HEK293 (cell line): ENCODE results near the gene PHF5A.

Experiments
- CTCF ChIA-PET: fragments of 350-600 bp; formaldehyde crosslinking; extraction: SDS; loops from one replicate; lab custom pipeline; 2021; ENCODE audit warnings: antibody characterized with exemption; lab: Yijun Ruan, JAX
- POLR2A ChIA-PET: fragments of 300-600 bp; formaldehyde crosslinking; extraction: SDS; loops from one replicate; lab custom pipeline; 2020; ENCODE audit warnings: antibody characterized with exemption, inconsistent platforms; lab: Yijun Ruan, JAX
- H3K27ac ChIP-seq: fragments of 200-500 bp; sonication (Bioruptor generic); 2 replicates; pipeline ENCODE4 v1.5.1; 2014; ENCODE audit warnings: low read depth, low read length, control low read depth, inconsistent platforms; ENCODE audit errors: extremely low read depth
- H3K36me3 ChIP-seq, 2 experiments: fragments of 200-500 bp in 1 of 2; sonication (Bioruptor generic) in 1 of 2; 1 replicate in 1 of 2; 2 replicates in 1 of 2; pipeline ENCODE4 v1.5.1; 2014 to 2017; ENCODE audit warnings: inconsistent platforms in 2 of 2, low read length in 2 of 2; ENCODE audit not compliant: control insufficient read depth in 2 of 2, insufficient read depth in 1 of 2
- H3K4me1 ChIP-seq: fragments of 200-500 bp; sonication (Bioruptor generic); 2 replicates; pipeline ENCODE4 v1.5.1; 2014; ENCODE audit warnings: mild to moderate bottlenecking, low read length, inconsistent platforms; ENCODE audit not compliant: control insufficient read depth, insufficient read depth
- H3K4me3 ChIP-seq: 2 replicates; pipeline ENCODE4 v1.5.1; 2011; ENCODE audit warnings: low read depth, mild to moderate bottlenecking, control low read depth, low read length, moderate library complexity
- H3K9me3 ChIP-seq: fragments of 200-500 bp; sonication (Bioruptor generic); 2 replicates; pipeline ENCODE4 v1.5.1; 2014; ENCODE audit warnings: low read depth, low read length, inconsistent platforms; ENCODE audit not compliant: control insufficient read depth, insufficient read depth
- EGR2 ChIP-seq: fragments of 450-650 bp; formaldehyde crosslinking; IDR thresholded peaks from 2 replicates; pipeline ENCODE4 v1.5.1; 2016; ENCODE audit warnings: low read depth, missing biosample characterization, missing genetic modification characterization
- GLIS1 ChIP-seq: fragments of 450-650 bp; formaldehyde crosslinking; IDR thresholded peaks from 2 replicates; pipeline ENCODE4 v1.5.1; 2016; ENCODE audit warnings: missing biosample characterization, missing genetic modification characterization
- GLIS2 ChIP-seq: fragments of 450-650 bp; formaldehyde crosslinking; IDR thresholded peaks from 2 replicates; pipeline ENCODE4 v1.5.1; 2016; ENCODE audit warnings: missing biosample characterization, missing genetic modification characterization
- RBAK ChIP-seq: fragments of 450-650 bp; formaldehyde crosslinking; IDR thresholded peaks from 2 replicates; pipeline ENCODE4 v1.5.1; 2016; ENCODE audit warnings: missing biosample characterization, missing genetic modification characterization
- REPIN1 ChIP-seq: fragments of 450-650 bp; formaldehyde crosslinking; IDR thresholded peaks from 2 replicates; pipeline ENCODE4 v1.5.1; 2017; ENCODE audit warnings: missing biosample characterization, missing genetic modification characterization, low read depth
- ZBTB21 ChIP-seq: fragments of 450-650 bp; formaldehyde crosslinking; IDR thresholded peaks from 2 replicates; pipeline ENCODE4 v1.5.1; 2017; ENCODE audit warnings: missing biosample characterization, missing genetic modification characterization
- ZBTB7A ChIP-seq: fragments of 450-650 bp; formaldehyde crosslinking; IDR thresholded peaks from 2 replicates; pipeline ENCODE4 v1.5.1; 2016; ENCODE audit warnings: low read depth, missing biosample characterization, missing genetic modification characterization
- ZFP37 ChIP-seq: fragments of 450-650 bp; formaldehyde crosslinking; IDR thresholded peaks from 2 replicates; pipeline ENCODE4 v1.5.1; 2016; ENCODE audit warnings: missing biosample characterization, missing genetic modification characterization
- ZNF10 ChIP-seq: fragments of 450-650 bp; formaldehyde crosslinking; IDR thresholded peaks from 2 replicates; pipeline ENCODE4 v1.5.1; 2017; ENCODE audit warnings: missing biosample characterization, missing genetic modification characterization
- ZNF121 ChIP-seq: fragments of 450-650 bp; formaldehyde crosslinking; IDR thresholded peaks from 2 replicates; pipeline ENCODE4 v1.5.1; 2016; ENCODE audit warnings: missing biosample characterization, missing genetic modification characterization
- ZNF211 ChIP-seq: fragments of 450-650 bp; formaldehyde crosslinking; IDR thresholded peaks from 2 replicates; pipeline ENCODE4 v1.5.1; 2016; ENCODE audit warnings: low read depth, missing biosample characterization, missing genetic modification characterization
- ZNF266 ChIP-seq: fragments of 450-650 bp; formaldehyde crosslinking; IDR thresholded peaks from 2 replicates; pipeline ENCODE4 v1.5.1; 2016; ENCODE audit warnings: missing biosample characterization, missing genetic modification characterization, low read depth
- ZNF274 ChIP-seq, 2 experiments: fragments of 200-500 bp in 1 of 2; fragments of 450-650 bp in 1 of 2; sonication (Bioruptor generic) in 1 of 2; formaldehyde crosslinking in 1 of 2; IDR thresholded peaks; 2 replicates each; pipeline versions ENCODE4 v1.5.1 to v1.6.1; 2014 to 2016; ENCODE audit warnings: borderline replicate concordance in 1 of 2, inconsistent platforms in 1 of 2, low read length in 1 of 2, missing biosample characterization in 1 of 2, missing genetic modification characterization in 1 of 2
- ZNF341 ChIP-seq: fragments of 450-650 bp; formaldehyde crosslinking; IDR thresholded peaks from 2 replicates; pipeline ENCODE4; 2016; ENCODE audit warnings: low read depth, missing biosample characterization, missing genetic modification characterization
- ZNF473 ChIP-seq: fragments of 450-650 bp; formaldehyde crosslinking; IDR thresholded peaks from 2 replicates; pipeline ENCODE4 v1.5.1; 2017; ENCODE audit warnings: missing biosample characterization, missing genetic modification characterization
- ZNF48 ChIP-seq: fragments of 450-650 bp; formaldehyde crosslinking; IDR thresholded peaks from 2 replicates; pipeline ENCODE4 v1.5.1; 2016; ENCODE audit warnings: missing biosample characterization, missing genetic modification characterization
- ZNF510 ChIP-seq: fragments of 450-650 bp; formaldehyde crosslinking; IDR thresholded peaks from 2 replicates; pipeline ENCODE4 v1.5.1; 2018; ENCODE audit warnings: mild to moderate bottlenecking, missing genetic modification characterization, missing biosample characterization; ENCODE audit not compliant: insufficient replicate concordance
- ZNF561 ChIP-seq: fragments of 450-650 bp; IDR thresholded peaks from 2 replicates; pipeline ENCODE4 v1.5.1; 2018; ENCODE audit warnings: missing biosample characterization, missing genetic modification characterization, borderline replicate concordance
- ZNF596 ChIP-seq: fragments of 450-650 bp; IDR thresholded peaks from 2 replicates; pipeline ENCODE4 v1.5.0; 2018; ENCODE audit warnings: missing biosample characterization, mild to moderate bottlenecking, missing genetic modification characterization, moderate library complexity
- ZNF664 ChIP-seq: fragments of 450-650 bp; formaldehyde crosslinking; IDR thresholded peaks from 2 replicates; pipeline ENCODE4 v1.5.1; 2016; ENCODE audit warnings: missing biosample characterization, missing genetic modification characterization
- ZNF707 ChIP-seq: fragments of 450-650 bp; formaldehyde crosslinking; IDR thresholded peaks from 2 replicates; pipeline ENCODE4 v1.5.1; 2016; ENCODE audit warnings: missing biosample characterization, missing genetic modification characterization
- ZNF830 ChIP-seq: fragments of 450-650 bp; IDR thresholded peaks from 2 replicates; pipeline ENCODE4 v1.5.0; 2018; ENCODE audit warnings: missing biosample characterization, missing genetic modification characterization, low read depth, mild to moderate bottlenecking, moderate library complexity
- ZNF843 ChIP-seq: fragments of 450-650 bp; formaldehyde crosslinking; IDR thresholded peaks from 2 replicates; pipeline ENCODE4 v1.5.1; 2016; ENCODE audit warnings: missing biosample characterization, missing genetic modification characterization
- TF ChIP-seq, protein P1 (sequence below): fragments of 450-650 bp; formaldehyde crosslinking; IDR thresholded peaks from 2 replicates; pipeline ENCODE4 v1.5.1; 2016; ENCODE audit warnings: missing biosample characterization, missing genetic modification characterization
- TF ChIP-seq, protein P2 (sequence below): fragments of 450-650 bp; formaldehyde crosslinking; IDR thresholded peaks from 2 replicates; pipeline ENCODE4 v1.5.1; 2016; ENCODE audit warnings: missing biosample characterization, missing genetic modification characterization
- TF ChIP-seq, protein P3 (sequence below): fragments of 450-650 bp; formaldehyde crosslinking; IDR thresholded peaks from 2 replicates; pipeline ENCODE4 v1.5.1; 2016; ENCODE audit warnings: missing biosample characterization, missing genetic modification characterization
- TF ChIP-seq, protein P4 (sequence below): fragments of 450-650 bp; formaldehyde crosslinking; IDR thresholded peaks from 2 replicates; pipeline ENCODE4 v1.5.1; 2016; ENCODE audit warnings: missing biosample characterization, missing genetic modification characterization
- TF ChIP-seq, protein P5 (sequence below): fragments of 450-650 bp; formaldehyde crosslinking; IDR thresholded peaks from 2 replicates; pipeline ENCODE4 v1.5.1; 2016; ENCODE audit warnings: missing biosample characterization, missing genetic modification characterization
- TF ChIP-seq, protein P6 (sequence below): fragments of 450-650 bp; formaldehyde crosslinking; IDR thresholded peaks from 2 replicates; pipeline ENCODE4 v1.5.1; 2016; ENCODE audit warnings: missing biosample characterization, missing genetic modification characterization

PHF5A gene

DNA sequence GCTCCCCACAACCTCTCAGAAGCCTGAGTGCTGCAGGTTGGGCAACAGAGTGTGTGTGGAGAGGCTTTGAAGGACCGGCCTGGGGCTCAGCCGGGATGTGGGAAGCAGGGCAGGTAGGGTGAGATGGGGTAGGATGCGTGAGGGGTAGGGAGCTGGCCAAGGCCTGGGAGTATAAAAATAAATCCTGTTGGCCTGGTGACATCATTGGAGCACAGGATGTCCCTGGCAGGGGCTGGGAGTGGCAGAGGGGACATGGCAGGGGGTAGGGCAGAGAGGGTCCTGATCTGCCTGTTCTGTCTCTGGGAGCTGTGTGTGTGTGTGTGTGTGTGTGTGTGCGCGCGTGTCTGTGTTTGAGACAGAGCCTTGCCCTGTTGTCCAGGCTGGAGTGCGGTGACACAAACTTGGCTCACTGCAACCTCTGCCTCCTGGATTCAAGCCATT lies 58.2 kb downstream of the PHF5A start:
- Histone ChIP-seq H3K9me3 (no peaks in the 10 kb centered on the region), H3K4me3 (no peak overlapping the region), H3K27ac (no peak overlapping the region), H3K4me1 (peaks cover 6% of the 10 kb centered on the region; the same call in 1 of the 2 replicates), H3K36me3 (peaks cover 0 to 1% of the 10 kb centered on the region in 2 experiments; a peak in 1 of 3 replicates)
- ChIA-PET POLR2A (interaction anchor here (0.6 to 1.5 kb wide), 4 partner anchors 10 to 179 kb away, joined by 3 to 6 read pairs (median 4); partner anchors contain the start of gene PMM1), CTCF (interaction anchor here (1.0 to 3.2 kb wide), 3 partner anchors 70 to 116 kb away, joined by 4 to 23 read pairs (median 7); no protein-coding TSS in a partner anchor)
- no peak for TF ChIP-seq ZNF510 (tag by site-specific recombination)
- no peak for TF ChIP-seq ZNF274 (IDR thresholded peaks at IDR 0.05; ENCODE audit: low read length)
- no peak for TF ChIP-seq ZNF274 (tag by site-specific recombination; IDR thresholded peaks at IDR 0.05; ENCODE audit: borderline replicate concordance)
- TF ChIP-seq ZBTB21 (tag by site-specific recombination): no peak
- no peak for TF ChIP-seq ZNF211 (tag by site-specific recombination)
- TF ChIP-seq, protein P1, sequence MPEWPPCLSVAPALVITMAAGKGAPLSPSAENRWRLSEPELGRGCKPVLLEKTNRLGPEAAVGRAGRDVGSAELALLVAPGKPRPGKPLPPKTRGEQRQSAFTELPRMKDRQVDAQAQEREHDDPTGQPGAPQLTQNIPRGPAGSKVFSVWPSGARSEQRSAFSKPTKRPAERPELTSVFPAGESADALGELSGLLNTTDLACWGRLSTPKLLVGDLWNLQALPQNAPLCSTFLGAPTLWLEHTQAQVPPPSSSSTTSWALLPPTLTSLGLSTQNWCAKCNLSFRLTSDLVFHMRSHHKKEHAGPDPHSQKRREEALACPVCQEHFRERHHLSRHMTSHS (tag by site-specific recombination): no peak
- TF ChIP-seq, protein P2, sequence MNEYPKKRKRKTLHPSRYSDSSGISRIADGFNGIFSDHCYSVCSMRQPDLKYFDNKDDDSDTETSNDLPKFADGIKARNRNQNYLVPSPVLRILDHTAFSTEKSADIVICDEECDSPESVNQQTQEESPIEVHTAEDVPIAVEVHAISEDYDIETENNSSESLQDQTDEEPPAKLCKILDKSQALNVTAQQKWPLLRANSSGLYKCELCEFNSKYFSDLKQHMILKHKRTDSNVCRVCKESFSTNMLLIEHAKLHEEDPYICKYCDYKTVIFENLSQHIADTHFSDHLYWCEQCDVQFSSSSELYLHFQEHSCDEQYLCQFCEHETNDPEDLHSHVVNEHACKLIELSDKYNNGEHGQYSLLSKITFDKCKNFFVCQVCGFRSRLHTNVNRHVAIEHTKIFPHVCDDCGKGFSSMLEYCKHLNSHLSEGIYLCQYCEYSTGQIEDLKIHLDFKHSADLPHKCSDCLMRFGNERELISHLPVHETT: no peak
- TF ChIP-seq ZFP37 (tag by site-specific recombination): no peak
- TF ChIP-seq ZNF341: no peak
- TF ChIP-seq, protein P3, sequence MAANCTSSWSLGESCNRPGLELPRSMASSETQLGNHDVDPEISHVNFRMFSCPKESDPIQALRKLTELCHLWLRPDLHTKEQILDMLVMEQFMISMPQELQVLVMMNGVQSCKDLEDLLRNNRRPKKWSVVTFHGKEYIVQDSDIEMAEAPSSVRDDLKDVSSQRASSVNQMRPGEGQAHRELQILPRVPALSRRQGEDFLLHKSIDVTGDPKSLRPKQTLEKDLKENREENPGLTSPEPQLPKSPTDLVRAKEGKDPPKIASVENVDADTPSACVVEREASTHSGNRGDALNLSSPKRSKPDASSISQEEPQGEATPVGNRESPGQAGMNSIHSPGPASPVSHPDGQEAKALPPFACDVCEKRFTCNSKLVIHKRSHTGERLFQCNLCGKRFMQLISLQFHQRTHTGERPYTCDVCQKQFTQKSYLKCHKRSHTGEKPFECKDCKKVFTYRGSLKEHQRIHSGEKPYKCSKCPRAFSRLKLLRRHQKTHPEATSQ: no peak
- TF ChIP-seq, protein P4, sequence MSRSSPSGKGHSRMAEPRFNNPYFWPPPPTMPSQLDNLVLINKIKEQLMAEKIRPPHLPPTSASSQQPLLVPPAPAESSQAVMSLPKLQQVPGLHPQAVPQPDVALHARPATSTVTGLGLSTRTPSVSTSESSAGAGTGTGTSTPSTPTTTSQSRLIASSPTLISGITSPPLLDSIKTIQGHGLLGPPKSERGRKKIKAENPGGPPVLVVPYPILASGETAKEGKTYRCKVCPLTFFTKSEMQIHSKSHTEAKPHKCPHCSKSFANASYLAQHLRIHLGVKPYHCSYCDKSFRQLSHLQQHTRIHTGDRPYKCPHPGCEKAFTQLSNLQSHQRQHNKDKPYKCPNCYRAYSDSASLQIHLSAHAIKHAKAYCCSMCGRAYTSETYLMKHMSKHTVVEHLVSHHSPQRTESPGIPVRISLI: no peak
- no peak for TF ChIP-seq ZNF121 (tag by site-specific recombination)
- no peak for TF ChIP-seq ZNF843 (tag by site-specific recombination)
- no peak for TF ChIP-seq ZNF266
- no peak for TF ChIP-seq ZNF707 (tag by site-specific recombination)
- TF ChIP-seq, protein P5, sequence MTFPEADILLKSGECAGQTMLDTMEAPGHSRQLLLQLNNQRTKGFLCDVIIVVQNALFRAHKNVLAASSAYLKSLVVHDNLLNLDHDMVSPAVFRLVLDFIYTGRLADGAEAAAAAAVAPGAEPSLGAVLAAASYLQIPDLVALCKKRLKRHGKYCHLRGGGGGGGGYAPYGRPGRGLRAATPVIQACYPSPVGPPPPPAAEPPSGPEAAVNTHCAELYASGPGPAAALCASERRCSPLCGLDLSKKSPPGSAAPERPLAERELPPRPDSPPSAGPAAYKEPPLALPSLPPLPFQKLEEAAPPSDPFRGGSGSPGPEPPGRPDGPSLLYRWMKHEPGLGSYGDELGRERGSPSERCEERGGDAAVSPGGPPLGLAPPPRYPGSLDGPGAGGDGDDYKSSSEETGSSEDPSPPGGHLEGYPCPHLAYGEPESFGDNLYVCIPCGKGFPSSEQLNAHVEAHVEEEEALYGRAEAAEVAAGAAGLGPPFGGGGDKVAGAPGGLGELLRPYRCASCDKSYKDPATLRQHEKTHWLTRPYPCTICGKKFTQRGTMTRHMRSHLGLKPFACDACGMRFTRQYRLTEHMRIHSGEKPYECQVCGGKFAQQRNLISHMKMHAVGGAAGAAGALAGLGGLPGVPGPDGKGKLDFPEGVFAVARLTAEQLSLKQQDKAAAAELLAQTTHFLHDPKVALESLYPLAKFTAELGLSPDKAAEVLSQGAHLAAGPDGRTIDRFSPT (tag by site-specific recombination): 0 out of 2 replicates have a peak, but pooled peaks have one; percentile 35
- TF ChIP-seq EGR2 (tag by site-specific recombination): no peak
- no peak for TF ChIP-seq ZNF48 (tag by site-specific recombination)
- TF ChIP-seq REPIN1 (tag by site-specific recombination): no peak
- TF ChIP-seq, protein P6, sequence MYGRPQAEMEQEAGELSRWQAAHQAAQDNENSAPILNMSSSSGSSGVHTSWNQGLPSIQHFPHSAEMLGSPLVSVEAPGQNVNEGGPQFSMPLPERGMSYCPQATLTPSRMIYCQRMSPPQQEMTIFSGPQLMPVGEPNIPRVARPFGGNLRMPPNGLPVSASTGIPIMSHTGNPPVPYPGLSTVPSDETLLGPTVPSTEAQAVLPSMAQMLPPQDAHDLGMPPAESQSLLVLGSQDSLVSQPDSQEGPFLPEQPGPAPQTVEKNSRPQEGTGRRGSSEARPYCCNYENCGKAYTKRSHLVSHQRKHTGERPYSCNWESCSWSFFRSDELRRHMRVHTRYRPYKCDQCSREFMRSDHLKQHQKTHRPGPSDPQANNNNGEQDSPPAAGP: no peak
- TF ChIP-seq RBAK (tag by site-specific recombination): no peak
- no peak for TF ChIP-seq ZNF473 (tag by site-specific recombination)
- peak; percentile 73 for TF ChIP-seq GLIS1 (tag by site-specific recombination)
- TF ChIP-seq GLIS2 (tag by site-specific recombination): peak; percentile 53
- no peak for TF ChIP-seq ZNF596 (tag by site-specific recombination)
- TF ChIP-seq ZBTB7A (tag by site-specific recombination): no peak
- TF ChIP-seq ZNF10 (tag by site-specific recombination): no peak
- TF ChIP-seq ZNF664 (tag by site-specific recombination): no peak
- TF ChIP-seq ZNF830 (tag by site-specific recombination): no peak
- TF ChIP-seq ZNF561 (tag by site-specific recombination): no peak
